ENCODE results near the gene TMEM273. TPM values are rescaled to one million over a fixed set of nuclear protein-coding genes. Genes with fewer than 3 reads are reported as not detected.

Gene TMEM273
- total and polyA plus RNA-seq, 2 of the 4 experiments (the other 2 are of a cell fraction) = not detected

GRCh38 chr10:49116509-49117375 is 71.4 kb downstream of the TMEM273 start (continued):
- TF ChIP-seq RCOR1 (IDR thresholded peaks at IDR 0.05; ENCODE audit: insufficient replicate concordance, low read length) (no peak), MAFK (IDR thresholded peaks at IDR 0.05; ENCODE audit: low read depth, low read length) (no peak), RFX5 (IDR thresholded peaks at IDR 0.05; ENCODE audit: low read depth, low read length) (no peak), FOS (IDR thresholded peaks at IDR 0.05; ENCODE audit: low read depth, low read length) (no peak)
